Measurements from ENCODE around the gene HDAC1. TPM values are rescaled to one million over a fixed set of nuclear protein-coding genes. Genes with fewer than 3 reads are reported as not detected.
A peak's percentile ranks its signal among the peaks of the same experiment; 100 is the strongest.

HDAC1 gene
- total and polyA plus RNA-seq, 2 of the 13 experiments (the other 11 are each of a cell fraction or from before 2014, with no cell fraction given): 93.5 to 189 TPM

DNA sequence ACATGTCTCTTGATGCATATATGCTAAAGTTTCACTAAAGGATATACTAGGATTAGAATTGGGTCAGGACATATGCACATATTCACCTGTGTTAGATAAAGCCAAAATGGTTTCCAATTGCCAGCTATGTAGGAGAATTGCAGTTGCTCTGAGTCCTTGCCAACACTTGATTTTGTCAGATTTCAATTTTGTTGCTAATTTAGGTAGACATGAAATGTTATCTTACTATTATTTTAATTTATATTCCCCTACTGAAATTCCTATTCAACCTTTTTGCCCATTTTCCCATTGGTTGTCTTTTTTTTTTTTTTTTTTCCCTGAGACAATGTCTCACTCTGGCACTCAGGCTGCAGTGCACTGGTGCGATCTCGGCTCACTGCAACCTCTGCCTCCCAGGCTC, 13.4 kb downstream of the HDAC1 start:
- Histone ChIP-seq H3K27me3 (ENCODE audit: control insufficient read depth in 1 of 2, insufficient read depth in 2 of 2, low read length in 2 of 2) (no peaks in the 10 kb centered on the region), H3K27ac (ENCODE audit: extremely low read length, insufficient read depth, low read length) (no peak overlapping the region), H3K9ac (ENCODE audit: insufficient read depth, low read depth, low read length) (no peak overlapping the region), H4K20me1 (ENCODE audit: insufficient read depth, low read length) (no peaks in the 10 kb centered on the region), H3K79me2 (ENCODE audit: insufficient read depth, low read length) (peaks cover 66% of the 10 kb centered on the region), H3K4me3 (replicated peaks in 1 of 3; ENCODE audit: insufficient read depth in 1 of 3, low read depth in 2 of 3, low read length in 3 of 3) (no peak overlapping the region), H3K9me3 (ENCODE audit: low read length) (no peaks in the 10 kb centered on the region), H2AFZ (ENCODE audit: low read length) (no peak overlapping the region), H3K4me2 (ENCODE audit: low read depth, low read length) (no peak overlapping the region), H3K4me1 (ENCODE audit: insufficient read depth, low read length) (peaks cover 52% of the 10 kb centered on the region), H3K36me3 (replicated peaks in 1 of 2; ENCODE audit: control insufficient read depth in 1 of 2, insufficient read depth in 2 of 2, low read length in 2 of 2) (peaks cover 12 to 48% of the 10 kb centered on the region in 2 experiments; a peak in 4 of 5 replicates)
- TF ChIP-seq SMARCE1 (IDR thresholded peaks at IDR 0.05; ENCODE audit: borderline replicate concordance): no peak
- TF ChIP-seq ZNF781 (CRISPR knock-in tag; IDR thresholded peaks at IDR 0.05; ENCODE audit: borderline replicate concordance, not compliant biosample characterization): no peak
- TF ChIP-seq ZNF367 (CRISPR knock-in tag; IDR thresholded peaks at IDR 0.05; ENCODE audit: borderline replicate concordance): no peak
- TF ChIP-seq ZBTB21 (CRISPR knock-in tag; IDR thresholded peaks at IDR 0.05): no peak
- TF ChIP-seq ZNF7 (CRISPR knock-in tag; IDR thresholded peaks at IDR 0.05): peak; percentile 96
- no peak for TF ChIP-seq KDM5A (IDR thresholded peaks at IDR 0.05; ENCODE audit: borderline replicate concordance, low read length)
- no peak for TF ChIP-seq MYNN (CRISPR knock-in tag; IDR thresholded peaks at IDR 0.05; ENCODE audit: low read depth)
- no peak for TF ChIP-seq TGIF2 (CRISPR knock-in tag; IDR thresholded peaks at IDR 0.05)
- in situ Hi-C loops (cut with HindIII; ENCODE audit: extremely low pct_ligation_motif_present, low pct_unique_long_range_greater_than_20kb): no loop called here
- CTCF ChIA-PET (ENCODE audit: low intra/inter-chr PET ratio, low total read pairs): no interaction called here
- no peak for FAIRE-seq
- BruUV-seq (replicated peaks): no TSS peak
- POLR2A ChIA-PET: no interaction called here
- WGBS (ENCODE audit: low lambda C conversion rate): 100% methylated on average over 2 of the region's 2 CpGs
- DNase-seq (ENCODE audit: low spot score): no peak
- ATAC-seq: no peak
- intact Hi-C loops (cut with micrococcal nuclease; ENCODE audit: unreplicated experiment): no loop called here

DNA sequence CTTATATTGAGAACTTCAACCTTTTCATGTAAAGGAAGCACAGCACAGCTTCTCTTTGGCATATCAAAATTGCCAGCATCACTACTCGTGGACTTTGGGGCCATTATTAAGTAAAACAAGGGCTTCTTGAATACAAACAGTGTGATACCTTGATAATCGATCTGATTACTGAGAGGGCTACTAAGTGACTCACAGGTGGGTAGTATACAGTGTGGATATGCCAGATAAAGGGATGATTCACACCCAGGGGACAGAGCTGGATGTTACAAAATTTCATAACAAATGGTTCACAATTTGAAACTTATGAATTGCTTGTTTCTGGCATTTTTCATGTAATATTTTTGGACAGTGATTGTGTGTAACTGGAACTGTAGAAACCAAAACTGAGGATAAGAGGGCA, 15.4 kb downstream of the HDAC1 start:
- H3K79me2 ChIP-seq (ENCODE audit: insufficient read depth, low read length): peaks cover 72% of the 10 kb centered on the region
- DNase-seq (ENCODE audit: low spot score) (no peak), FAIRE-seq (no peak), ATAC-seq (no peak)
- H3K36me3 ChIP-seq (replicated peaks in 1 of 2; ENCODE audit: control insufficient read depth in 1 of 2, insufficient read depth in 2 of 2, low read length in 2 of 2): peaks cover 10 to 41% of the 10 kb centered on the region in 2 experiments; a peak in 4 of 5 replicates
- no peaks in the 10 kb centered on the region for H4K20me1 ChIP-seq (ENCODE audit: insufficient read depth, low read length)
- H3K4me2 ChIP-seq (ENCODE audit: low read depth, low read length): no peak overlapping the region
- no peaks in the 10 kb centered on the region for H3K9me3 ChIP-seq (ENCODE audit: low read length)
- POLR2A ChIA-PET: interaction anchor here (1.0 to 1.7 kb wide), 5 partner anchors 14 to 56 kb away, joined by 3 to 4 read pairs (median 4); partner anchors contain the start of genes LCK and MARCKSL1
- intact Hi-C loops (cut with micrococcal nuclease; ENCODE audit: unreplicated experiment) (no loop called here), in situ Hi-C loops (cut with HindIII; ENCODE audit: extremely low pct_ligation_motif_present, low pct_unique_long_range_greater_than_20kb) (no loop called here)
- H3K27ac ChIP-seq (ENCODE audit: extremely low read length, insufficient read depth, low read length): no peak overlapping the region
- CTCF ChIA-PET (ENCODE audit: low intra/inter-chr PET ratio, low total read pairs): no interaction called here
- H3K4me3 ChIP-seq (replicated peaks in 1 of 3; ENCODE audit: insufficient read depth in 1 of 3, low read depth in 2 of 3, low read length in 3 of 3): no peak overlapping the region
- no peaks in the 10 kb centered on the region for H3K27me3 ChIP-seq (ENCODE audit: control insufficient read depth in 1 of 2, insufficient read depth in 2 of 2, low read length in 2 of 2)
- peaks cover 72% of the 10 kb centered on the region for H3K4me1 ChIP-seq (ENCODE audit: insufficient read depth, low read length)
- H3K9ac ChIP-seq (ENCODE audit: insufficient read depth, low read depth, low read length): no peak overlapping the region
- BruUV-seq (replicated peaks): no TSS peak
- WGBS (ENCODE audit: low lambda C conversion rate): 84% methylated on average over 2 of the region's 2 CpGs
- H2AFZ ChIP-seq (ENCODE audit: low read length): no peak overlapping the region
- TF ChIP-seq, protein P1, sequence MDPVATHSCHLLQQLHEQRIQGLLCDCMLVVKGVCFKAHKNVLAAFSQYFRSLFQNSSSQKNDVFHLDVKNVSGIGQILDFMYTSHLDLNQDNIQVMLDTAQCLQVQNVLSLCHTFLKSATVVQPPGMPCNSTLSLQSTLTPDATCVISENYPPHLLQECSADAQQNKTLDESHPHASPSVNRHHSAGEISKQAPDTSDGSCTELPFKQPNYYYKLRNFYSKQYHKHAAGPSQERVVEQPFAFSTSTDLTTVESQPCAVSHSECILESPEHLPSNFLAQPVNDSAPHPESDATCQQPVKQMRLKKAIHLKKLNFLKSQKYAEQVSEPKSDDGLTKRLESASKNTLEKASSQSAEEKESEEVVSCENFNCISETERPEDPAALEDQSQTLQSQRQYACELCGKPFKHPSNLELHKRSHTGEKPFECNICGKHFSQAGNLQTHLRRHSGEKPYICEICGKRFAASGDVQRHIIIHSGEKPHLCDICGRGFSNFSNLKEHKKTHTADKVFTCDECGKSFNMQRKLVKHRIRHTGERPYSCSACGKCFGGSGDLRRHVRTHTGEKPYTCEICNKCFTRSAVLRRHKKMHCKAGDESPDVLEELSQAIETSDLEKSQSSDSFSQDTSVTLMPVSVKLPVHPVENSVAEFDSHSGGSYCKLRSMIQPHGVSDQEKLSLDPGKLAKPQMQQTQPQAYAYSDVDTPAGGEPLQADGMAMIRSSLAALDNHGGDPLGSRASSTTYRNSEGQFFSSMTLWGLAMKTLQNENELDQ (CRISPR knock-in tag; IDR thresholded peaks at IDR 0.05; ENCODE audit: borderline replicate concordance): no peak
- TF ChIP-seq KMT2B (CRISPR knock-in tag; IDR thresholded peaks at IDR 0.05) (no peak), ZNF839 (CRISPR knock-in tag; IDR thresholded peaks at IDR 0.05; ENCODE audit: borderline replicate concordance) (no peak), POLR2AphosphoS2 (IDR thresholded peaks at IDR 0.05; ENCODE audit: low read depth, low read length) (no peak)
- TF ChIP-seq, protein P2, sequence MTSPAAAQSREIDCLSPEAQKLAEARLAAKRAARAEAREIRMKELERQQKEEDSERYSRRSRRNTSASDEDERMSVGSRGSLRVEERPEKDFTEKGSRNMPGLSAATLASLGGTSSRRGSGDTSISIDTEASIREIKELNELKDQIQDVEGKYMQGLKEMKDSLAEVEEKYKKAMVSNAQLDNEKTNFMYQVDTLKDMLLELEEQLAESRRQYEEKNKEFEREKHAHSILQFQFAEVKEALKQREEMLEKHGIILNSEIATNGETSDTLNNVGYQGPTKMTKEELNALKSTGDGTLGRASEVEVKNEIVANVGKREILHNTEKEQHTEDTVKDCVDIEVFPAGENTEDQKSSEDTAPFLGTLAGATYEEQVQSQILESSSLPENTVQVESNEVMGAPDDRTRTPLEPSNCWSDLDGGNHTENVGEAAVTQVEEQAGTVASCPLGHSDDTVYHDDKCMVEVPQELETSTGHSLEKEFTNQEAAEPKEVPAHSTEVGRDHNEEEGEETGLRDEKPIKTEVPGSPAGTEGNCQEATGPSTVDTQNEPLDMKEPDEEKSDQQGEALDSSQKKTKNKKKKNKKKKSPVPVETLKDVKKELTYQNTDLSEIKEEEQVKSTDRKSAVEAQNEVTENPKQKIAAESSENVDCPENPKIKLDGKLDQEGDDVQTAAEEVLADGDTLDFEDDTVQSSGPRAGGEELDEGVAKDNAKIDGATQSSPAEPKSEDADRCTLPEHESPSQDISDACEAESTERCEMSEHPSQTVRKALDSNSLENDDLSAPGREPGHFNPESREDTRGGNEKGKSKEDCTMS (CRISPR knock-in tag; conservative IDR thresholded peaks at IDR 0.05): no peak

All from HepG2 (cell line).